C4-2B (cell line): Measurements from ENCODE around the gene ZNF823.

Experiments used
- ZFX ChIP-seq: fragments of 450-650 bp; IDR thresholded peaks from 2 replicates; pipeline ENCODE4 v1.6.1; 2017
- TF ChIP-seq, protein P1 (sequence below): fragments of 450-650 bp; conservative IDR thresholded peaks from 2 replicates; pipeline ENCODE4 v1.5.1; 2017; ENCODE audit warnings: mild to moderate bottlenecking

DNA sequence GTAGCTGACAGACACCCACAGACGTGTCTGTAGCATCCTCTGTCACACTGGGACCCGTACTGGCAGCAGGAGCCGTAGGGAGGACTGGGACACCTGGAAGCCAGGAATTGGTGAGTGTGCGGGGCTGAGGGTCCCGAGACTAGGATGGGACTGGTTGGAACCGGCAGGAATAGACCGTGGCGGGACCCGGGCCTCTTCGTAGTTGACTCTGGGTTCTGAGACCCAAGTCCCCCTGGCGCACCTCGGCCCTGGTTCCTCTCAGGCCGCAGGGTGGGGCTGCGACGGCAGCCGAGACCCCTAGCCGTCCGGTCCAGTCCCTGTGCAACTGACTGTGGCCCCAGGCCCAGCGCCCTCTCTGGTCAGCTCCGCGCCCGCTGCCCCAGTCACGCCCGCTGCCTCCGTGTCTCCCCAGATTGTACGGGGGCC is 64.7 kb downstream of the ZNF823 start:
- TF ChIP-seq, protein P1, sequence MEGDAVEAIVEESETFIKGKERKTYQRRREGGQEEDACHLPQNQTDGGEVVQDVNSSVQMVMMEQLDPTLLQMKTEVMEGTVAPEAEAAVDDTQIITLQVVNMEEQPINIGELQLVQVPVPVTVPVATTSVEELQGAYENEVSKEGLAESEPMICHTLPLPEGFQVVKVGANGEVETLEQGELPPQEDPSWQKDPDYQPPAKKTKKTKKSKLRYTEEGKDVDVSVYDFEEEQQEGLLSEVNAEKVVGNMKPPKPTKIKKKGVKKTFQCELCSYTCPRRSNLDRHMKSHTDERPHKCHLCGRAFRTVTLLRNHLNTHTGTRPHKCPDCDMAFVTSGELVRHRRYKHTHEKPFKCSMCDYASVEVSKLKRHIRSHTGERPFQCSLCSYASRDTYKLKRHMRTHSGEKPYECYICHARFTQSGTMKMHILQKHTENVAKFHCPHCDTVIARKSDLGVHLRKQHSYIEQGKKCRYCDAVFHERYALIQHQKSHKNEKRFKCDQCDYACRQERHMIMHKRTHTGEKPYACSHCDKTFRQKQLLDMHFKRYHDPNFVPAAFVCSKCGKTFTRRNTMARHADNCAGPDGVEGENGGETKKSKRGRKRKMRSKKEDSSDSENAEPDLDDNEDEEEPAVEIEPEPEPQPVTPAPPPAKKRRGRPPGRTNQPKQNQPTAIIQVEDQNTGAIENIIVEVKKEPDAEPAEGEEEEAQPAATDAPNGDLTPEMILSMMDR: no peak
- no peak for TF ChIP-seq ZFX
